ENCODE results near the gene TGM3.

- TF ChIP-seq CTCF (IDR thresholded peaks at IDR 0.05) (no peak), POLR2A (IDR thresholded peaks at IDR 0.05) (no peak)
Measured at GRCh38 chr20:2332711-2333110, 36.9 kb downstream of the TGM3 start.

All from lower leg skin (tissue), 3 donors.